ENCODE measurements around the gene SNX32.

Gene SNX32

GRCh38 chr11:65858681-65859087 lies 24.9 kb downstream of the SNX32 start:
- TF ChIP-seq ZFX (IDR thresholded peaks at IDR 0.05; ENCODE audit: borderline replicate concordance) (no peak), CTCF (IDR thresholded peaks at IDR 0.05) (no peak)
- H3K27ac ChIP-seq, result peak overlapping the region; percentile 99

GRCh38 chr11:65859095-65859811 lies 25.5 kb downstream of the SNX32 start:
- H3K27ac ChIP-seq, result peak overlapping the region; percentile 99
- TF ChIP-seq CTCF (IDR thresholded peaks at IDR 0.05) (no peak), ZFX (IDR thresholded peaks at IDR 0.05; ENCODE audit: borderline replicate concordance) (no peak)

- H3K27ac ChIP-seq, result peak overlapping the region; percentile 99
- no peak for TF ChIP-seq CTCF (IDR thresholded peaks at IDR 0.05)
- no peak for TF ChIP-seq ZFX (IDR thresholded peaks at IDR 0.05; ENCODE audit: borderline replicate concordance)
These were observed 26.1 kb downstream of the SNX32 start for GRCh38 chr11:65859812-65860277.

GRCh38 chr11:65860278-65861164 lies 26.8 kb downstream of the SNX32 start, which contains the start of gene MUS81:
MUS81 (plus strand) TSS chr11:65860433; CDS start chr11:65860754, 321 bp downstream.
- TF ChIP-seq ZFX (IDR thresholded peaks at IDR 0.05; ENCODE audit: borderline replicate concordance) (no peak), CTCF (IDR thresholded peaks at IDR 0.05) (peak; percentile 94)
- peak within 1 kb of the TSS; percentile 99 for H3K27ac ChIP-seq

- peak overlapping the region; percentile 99 for H3K27ac ChIP-seq
- TF ChIP-seq CTCF (IDR thresholded peaks at IDR 0.05) (no peak), ZFX (IDR thresholded peaks at IDR 0.05; ENCODE audit: borderline replicate concordance) (no peak)
These were observed 27.4 kb downstream of the SNX32 start for GRCh38 chr11:65861165-65861505.

GRCh38 chr11:65861533-65862183 lies 27.9 kb downstream of the SNX32 start:
- TF ChIP-seq CTCF (IDR thresholded peaks at IDR 0.05) (no peak), ZFX (IDR thresholded peaks at IDR 0.05; ENCODE audit: borderline replicate concordance) (no peak)
- H3K27ac ChIP-seq, result peak overlapping the region; percentile 99
